HG02798 (cell line): ENCODE results near the gene COL3A1.
A peak's percentile ranks its signal among the peaks of the same experiment; 100 is the strongest.

ENCODE experiments used
- ATAC-seq: cut with Tn5 transposase; IDR thresholded peaks from one replicate; pipeline ENCODE4 v1.9.1; 2021; ENCODE audit warnings: mild to moderate bottlenecking; ENCODE audit not compliant: unreplicated experiment, poor library complexity

Gene COL3A1

DNA sequence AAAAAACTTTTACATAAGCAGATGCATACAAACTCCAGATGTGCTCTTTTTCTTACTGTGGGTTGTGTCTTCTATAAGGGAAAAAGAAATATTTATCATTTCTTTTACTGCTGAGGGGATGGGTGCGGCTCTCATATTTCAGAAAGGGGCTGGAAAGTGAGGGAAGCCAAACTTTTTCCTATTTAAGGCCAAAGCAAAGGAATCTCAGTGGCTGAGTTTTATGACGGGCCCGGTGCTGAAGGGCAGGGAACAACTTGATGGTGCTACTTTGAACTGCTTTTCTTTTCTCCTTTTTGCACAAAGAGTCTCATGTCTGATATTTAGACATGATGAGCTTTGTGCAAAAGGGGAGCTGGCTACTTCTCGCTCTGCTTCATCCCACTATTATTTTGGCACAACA is at the start of gene COL3A1:
Gene COL3A1, plus strand, starts transcription at position 210 of the 400 bp plus-strand sequence. Its CDS starts 117 bp downstream, at position 327.
- no peak for ATAC-seq

- ATAC-seq, result no peak
These were observed 45.5 kb upstream of the COL3A1 start for GRCh38 chr2:188928643-188929042.

GRCh38 chr2:188931361-188931760 is 42.8 kb upstream of the COL3A1 start:
- ATAC-seq, result no peak

GRCh38 chr2:188937228-188938220 is 36.6 kb upstream of the COL3A1 start:
- no peak for ATAC-seq

DNA sequence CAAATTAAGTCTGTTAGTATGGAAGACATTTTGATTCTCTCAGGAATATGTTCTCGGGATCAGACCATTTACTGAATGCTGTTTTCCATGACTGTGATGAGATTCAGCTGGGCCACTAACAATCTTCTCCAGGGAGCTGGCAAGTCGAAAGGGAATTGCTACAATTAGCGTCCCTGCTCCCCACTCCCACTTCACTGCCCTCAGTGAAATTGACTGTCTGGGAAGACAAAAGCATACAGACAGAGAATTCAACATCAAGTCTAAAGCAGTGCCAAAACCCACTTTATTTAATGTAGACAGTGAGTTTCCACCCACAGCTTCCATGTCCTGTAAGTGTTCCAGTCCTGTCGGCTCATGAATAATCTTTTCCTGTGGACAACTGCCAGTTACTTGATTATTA is 34.0 kb upstream of the COL3A1 start:
- no peak for ATAC-seq

DNA sequence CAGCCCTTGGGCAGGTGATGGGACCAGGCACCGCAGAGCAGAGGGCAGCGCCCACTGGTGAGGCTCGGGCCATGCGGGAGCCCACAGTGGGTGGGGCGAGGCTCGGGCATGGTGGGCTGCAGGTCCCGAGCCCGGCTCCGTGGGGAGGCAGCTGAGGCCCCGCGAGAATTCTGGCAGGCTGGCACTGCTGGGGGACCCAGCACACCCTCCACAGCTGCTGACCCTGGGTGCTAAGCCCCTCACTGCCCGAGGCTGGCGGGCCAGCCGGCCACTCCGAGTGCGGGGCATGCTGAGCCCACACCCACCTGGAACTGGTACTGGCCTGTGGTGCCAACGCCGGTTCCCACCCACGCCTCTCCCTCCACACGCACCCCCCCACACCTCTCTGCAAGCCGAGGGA is 29.7 kb upstream of the COL3A1 start:
- ATAC-seq, result no peak

DNA sequence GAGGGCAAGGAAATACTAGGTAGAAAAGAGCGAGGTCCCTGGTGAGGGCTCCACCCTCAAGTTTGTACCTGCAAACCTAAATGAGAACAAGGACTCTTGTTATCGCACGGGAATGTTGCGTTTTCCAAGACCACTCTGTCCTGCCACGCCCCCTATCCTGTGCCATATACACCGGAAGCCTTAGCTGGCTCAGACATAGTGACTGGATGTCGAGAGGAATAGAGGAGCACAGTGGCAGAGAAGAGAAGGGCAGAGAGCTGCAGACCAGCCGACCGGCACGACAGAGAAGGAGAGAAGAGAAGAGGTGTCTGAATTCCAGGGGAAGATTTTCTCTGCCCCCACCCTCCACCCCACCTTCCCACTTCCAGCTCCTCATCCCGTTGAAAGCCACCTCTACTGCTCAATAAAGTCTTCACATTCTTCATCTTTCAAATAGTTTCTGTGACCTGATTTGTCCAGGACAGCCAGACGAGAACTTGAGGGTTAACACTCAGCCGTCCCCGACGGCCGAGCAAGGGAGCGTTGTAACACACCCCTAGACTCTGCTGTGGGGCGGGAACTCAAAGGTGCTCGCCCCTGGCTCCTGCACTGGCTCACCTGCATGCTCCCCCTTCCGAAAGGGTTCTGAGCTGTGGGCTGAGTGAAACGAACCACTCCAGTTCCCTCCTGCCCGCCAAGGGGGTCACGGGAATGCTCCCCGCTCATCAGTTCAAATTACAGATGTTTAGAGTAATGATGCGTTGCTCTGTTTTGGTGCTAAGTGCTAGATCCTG is 24.9 kb upstream of the COL3A1 start:
- no peak for ATAC-seq

DNA sequence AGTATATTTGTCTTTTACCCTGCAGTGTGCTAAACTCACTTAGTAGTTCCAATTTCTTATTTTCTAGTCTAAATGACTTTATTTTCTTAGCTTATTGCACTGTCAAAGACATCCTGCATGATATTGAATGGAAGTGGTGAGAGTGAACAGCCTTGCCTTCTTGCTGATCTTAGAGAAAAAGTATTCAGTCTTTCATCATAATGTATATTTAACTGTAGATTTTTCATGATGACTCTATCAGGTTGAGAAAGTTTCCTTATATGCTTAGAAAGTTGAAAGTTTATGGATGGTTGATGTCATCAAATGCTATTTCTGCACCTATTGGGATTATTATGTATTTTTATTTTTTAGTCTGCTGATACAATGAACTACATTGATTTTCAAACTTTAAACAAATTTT is 21.3 kb upstream of the COL3A1 start:
- ATAC-seq, result no peak

DNA sequence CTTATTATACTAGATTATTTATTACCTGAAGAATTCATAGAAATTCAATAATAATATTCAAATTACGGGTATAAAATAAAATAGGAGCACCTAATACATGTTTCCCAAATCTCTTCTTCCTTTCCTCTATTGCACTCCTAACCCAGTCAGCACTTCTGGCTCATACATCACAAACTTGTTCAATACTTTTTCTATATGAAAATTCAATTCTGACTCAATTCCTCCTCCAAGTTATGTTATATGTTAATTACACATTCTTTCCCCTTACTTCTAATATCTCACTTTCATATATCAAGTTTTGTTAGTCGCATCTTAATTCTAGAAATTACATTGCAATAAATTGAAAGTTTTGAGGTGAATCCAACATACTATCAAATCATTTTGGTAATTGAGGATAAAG is 17.9 kb upstream of the COL3A1 start:
- ATAC-seq, result no peak

DNA sequence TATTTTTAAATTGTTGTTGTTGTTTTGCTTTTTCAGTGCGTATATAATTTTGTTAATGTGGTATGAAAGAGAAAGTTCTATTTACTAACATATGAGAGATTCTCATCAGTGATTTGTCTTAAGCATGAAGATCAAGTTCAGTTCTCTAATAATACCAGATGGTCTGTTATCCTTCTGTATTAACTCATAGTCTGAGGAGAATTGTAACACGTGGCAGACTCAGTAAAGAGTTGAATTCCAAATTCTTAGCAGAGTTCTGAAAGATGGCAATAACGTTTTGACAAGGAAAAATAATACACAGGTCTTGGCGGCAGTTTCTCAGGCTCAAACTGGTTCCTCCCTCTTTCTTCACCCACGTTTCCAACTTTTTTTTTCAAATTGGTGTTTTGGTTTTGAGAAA is 17.2 kb upstream of the COL3A1 start:
- ATAC-seq, result no peak

DNA sequence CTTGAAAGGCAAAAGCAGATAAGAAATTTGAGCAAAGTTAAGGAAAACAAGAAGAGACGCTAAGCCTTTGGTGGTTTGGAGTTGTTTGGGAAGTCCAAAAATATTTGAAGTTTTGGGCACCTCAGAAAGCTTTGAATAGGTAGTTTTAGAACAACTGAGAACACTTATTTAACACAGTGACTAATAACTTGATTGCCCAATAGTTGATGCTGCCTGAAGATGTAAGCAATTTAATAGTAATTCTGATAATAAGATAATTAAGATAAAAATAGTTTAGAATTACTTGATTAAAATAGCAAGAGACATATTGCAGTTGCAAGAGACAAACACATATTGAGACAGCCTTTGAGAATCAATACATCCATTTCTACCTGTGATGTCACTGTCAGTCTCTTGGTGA is 16.5 kb upstream of the COL3A1 start:
- no peak for ATAC-seq

- ATAC-seq, result no peak
These were observed 10.4 kb upstream of the COL3A1 start for GRCh38 chr2:188963741-188964140.

- no peak for ATAC-seq
These were observed 9.1 kb upstream of the COL3A1 start for GRCh38 chr2:188964976-188965546.

DNA sequence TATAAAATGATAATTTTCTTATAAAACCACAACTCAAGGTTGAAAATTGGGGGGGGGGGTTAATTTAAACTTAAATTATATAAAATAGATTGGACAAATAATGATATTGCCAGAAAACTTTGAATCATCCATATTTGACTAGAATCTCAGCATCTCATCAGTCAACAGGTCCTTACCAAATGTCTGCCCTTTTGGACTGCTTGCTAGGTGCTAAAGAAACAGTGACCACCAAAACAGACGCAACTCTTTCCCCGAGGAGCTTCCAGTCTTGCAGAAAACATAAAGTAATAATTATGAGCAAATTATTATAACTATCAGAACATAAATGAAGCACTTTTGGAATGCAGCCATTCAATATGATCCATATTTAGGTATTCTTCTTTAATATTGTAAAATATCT is 8.6 kb upstream of the COL3A1 start:
- no peak for ATAC-seq

GRCh38 chr2:188966079-188966571 is 8.0 kb upstream of the COL3A1 start:
- no peak for ATAC-seq

GRCh38 chr2:188966728-188967440 is 7.3 kb upstream of the COL3A1 start:
- ATAC-seq, result no peak

- no peak for ATAC-seq
These were observed 4.9 kb upstream of the COL3A1 start for GRCh38 chr2:188969236-188969635.

DNA sequence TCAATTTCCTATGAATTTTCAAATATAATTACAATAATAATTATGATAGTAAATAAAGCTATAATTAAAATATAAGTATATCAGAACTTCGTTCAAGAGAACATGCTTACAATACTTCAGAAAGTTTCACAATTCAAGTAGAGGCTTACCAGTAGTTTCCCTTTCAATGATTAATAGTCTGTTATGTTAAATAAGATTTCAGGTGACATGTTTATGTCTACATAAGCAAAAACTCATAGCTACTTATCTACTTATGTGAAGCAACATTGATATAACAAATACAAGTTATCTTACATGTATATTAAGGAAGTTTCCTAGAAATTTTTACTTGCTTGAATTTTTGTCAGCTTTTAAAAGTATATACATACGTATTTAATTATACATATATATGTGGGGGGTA is 4.5 kb upstream of the COL3A1 start:
- ATAC-seq, result peak; percentile 48

- no peak for ATAC-seq
These were observed 4.0 kb upstream of the COL3A1 start for GRCh38 chr2:188970211-188970610.

- ATAC-seq, result no peak
These were observed 2.7 kb upstream of the COL3A1 start for GRCh38 chr2:188971432-188971861.
